ENCODE measurements around the gene PCDH10. TPM values are rescaled to one million over a fixed set of nuclear protein-coding genes. Genes with fewer than 3 reads are reported as not detected.

Gene PCDH10
- total and polyA plus RNA-seq, 2 of the 8 experiments (the other 6 are each of a cell fraction or from before 2014, with no cell fraction given): 2.2 to 10.0 TPM

DNA sequence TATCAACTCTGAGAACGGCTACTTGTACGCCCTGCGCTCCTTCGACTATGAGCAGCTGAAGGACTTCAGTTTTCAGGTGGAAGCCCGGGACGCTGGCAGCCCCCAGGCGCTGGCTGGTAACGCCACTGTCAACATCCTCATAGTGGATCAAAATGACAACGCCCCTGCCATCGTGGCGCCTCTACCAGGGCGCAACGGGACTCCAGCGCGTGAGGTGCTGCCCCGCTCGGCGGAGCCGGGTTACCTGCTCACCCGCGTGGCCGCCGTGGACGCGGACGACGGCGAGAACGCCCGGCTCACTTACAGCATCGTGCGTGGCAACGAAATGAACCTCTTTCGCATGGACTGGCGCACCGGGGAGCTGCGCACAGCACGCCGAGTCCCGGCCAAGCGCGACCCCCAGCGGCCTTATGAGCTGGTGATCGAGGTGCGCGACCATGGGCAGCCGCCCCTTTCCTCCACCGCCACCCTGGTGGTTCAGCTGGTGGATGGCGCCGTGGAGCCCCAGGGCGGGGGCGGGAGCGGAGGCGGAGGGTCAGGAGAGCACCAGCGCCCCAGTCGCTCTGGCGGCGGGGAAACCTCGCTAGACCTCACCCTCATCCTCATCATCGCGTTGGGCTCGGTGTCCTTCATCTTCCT is 2.7 kb downstream of the PCDH10 start (continued):
- TF ChIP-seq, protein P1, sequence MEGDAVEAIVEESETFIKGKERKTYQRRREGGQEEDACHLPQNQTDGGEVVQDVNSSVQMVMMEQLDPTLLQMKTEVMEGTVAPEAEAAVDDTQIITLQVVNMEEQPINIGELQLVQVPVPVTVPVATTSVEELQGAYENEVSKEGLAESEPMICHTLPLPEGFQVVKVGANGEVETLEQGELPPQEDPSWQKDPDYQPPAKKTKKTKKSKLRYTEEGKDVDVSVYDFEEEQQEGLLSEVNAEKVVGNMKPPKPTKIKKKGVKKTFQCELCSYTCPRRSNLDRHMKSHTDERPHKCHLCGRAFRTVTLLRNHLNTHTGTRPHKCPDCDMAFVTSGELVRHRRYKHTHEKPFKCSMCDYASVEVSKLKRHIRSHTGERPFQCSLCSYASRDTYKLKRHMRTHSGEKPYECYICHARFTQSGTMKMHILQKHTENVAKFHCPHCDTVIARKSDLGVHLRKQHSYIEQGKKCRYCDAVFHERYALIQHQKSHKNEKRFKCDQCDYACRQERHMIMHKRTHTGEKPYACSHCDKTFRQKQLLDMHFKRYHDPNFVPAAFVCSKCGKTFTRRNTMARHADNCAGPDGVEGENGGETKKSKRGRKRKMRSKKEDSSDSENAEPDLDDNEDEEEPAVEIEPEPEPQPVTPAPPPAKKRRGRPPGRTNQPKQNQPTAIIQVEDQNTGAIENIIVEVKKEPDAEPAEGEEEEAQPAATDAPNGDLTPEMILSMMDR (IDR thresholded peaks at IDR 0.05; ENCODE audit: control extremely low read depth in 1 of 3, insufficient read depth in 1 of 3, low read depth in 1 of 3, low read length in 3 of 3): peak in 2 of 3 experiments; percentile 53 to 55; a peak in 3 of 4 replicates
- TF ChIP-seq SIN3A (conservative IDR thresholded peaks at IDR 0.05 in 1 of 2, IDR thresholded peaks at IDR 0.05 in 1 of 2; ENCODE audit: low read depth in 1 of 2, low read length in 2 of 2) (no peak; a peak in 1 of 4 replicates), RBBP5 (IDR thresholded peaks at IDR 0.05; ENCODE audit: borderline replicate concordance, low read depth, low read length) (peak; percentile 35; the same call in 1 of the 2 replicates), TEAD4 (IDR thresholded peaks at IDR 0.05; ENCODE audit: low read depth, low read length) (no peak), CEBPB (IDR thresholded peaks at IDR 0.05; ENCODE audit: low read depth, low read length) (no peak)
- TF ChIP-seq, protein P2, sequence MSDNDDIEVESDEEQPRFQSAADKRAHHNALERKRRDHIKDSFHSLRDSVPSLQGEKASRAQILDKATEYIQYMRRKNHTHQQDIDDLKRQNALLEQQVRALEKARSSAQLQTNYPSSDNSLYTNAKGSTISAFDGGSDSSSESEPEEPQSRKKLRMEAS (IDR thresholded peaks at IDR 0.05): peak; percentile 38
- TF ChIP-seq, protein P3, sequence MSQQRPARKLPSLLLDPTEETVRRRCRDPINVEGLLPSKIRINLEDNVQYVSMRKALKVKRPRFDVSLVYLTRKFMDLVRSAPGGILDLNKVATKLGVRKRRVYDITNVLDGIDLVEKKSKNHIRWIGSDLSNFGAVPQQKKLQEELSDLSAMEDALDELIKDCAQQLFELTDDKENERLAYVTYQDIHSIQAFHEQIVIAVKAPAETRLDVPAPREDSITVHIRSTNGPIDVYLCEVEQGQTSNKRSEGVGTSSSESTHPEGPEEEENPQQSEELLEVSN (IDR thresholded peaks at IDR 0.05): peak; percentile 71; the same call in 1 of the 2 replicates

Data from H1 (cell line).